Stomach (tissue), 9 donors: ENCODE measurements around the gene MYO9B. TPM values are rescaled to one million over a fixed set of nuclear protein-coding genes. Genes with fewer than 3 reads are reported as not detected.

ENCODE experiments used
- DNase-seq, 2 donors: peaks; one replicate each; pipeline versions ENCODE4 v3.0.0 to v3.0.0-alpha.2; 2013 to 2019
- H3K27ac ChIP-seq, 5 donors: fragments of 200-600 bp in 4 of 5; sonication (generic) in 4 of 5; one replicate each; pipeline ENCODE4 v1.5.1; 2013 to 2019; ENCODE audit warnings: mild to moderate bottlenecking in 1 of 5, moderate library complexity in 1 of 5
- H3K27me3 ChIP-seq, 3 donors: fragments of 200-600 bp; sonication (generic); one replicate each; pipeline ENCODE4 v1.5.1; 2017 to 2019; ENCODE audit warnings: mixed run types in 1 of 3
- H3K36me3 ChIP-seq, 4 donors: fragments of 200-600 bp; sonication (generic); 1 replicate in 3 of 4; 2 replicates in 1 of 4; pipeline ENCODE4 v1.5.1; 2016 to 2019
- H3K4me1 ChIP-seq, 4 donors: fragments of 200-600 bp; sonication (generic); one replicate each; pipeline ENCODE4 v1.5.1; 2016 to 2019
- H3K4me3 ChIP-seq, 4 donors: fragments of 200-600 bp; sonication (generic) in 3 of 4; one replicate each; pipeline ENCODE4 v1.5.1; 2016 to 2019; ENCODE audit warnings: mild to moderate bottlenecking in 1 of 4
- H3K9me3 ChIP-seq, 4 donors: fragments of 200-600 bp; sonication (generic); one replicate each; pipeline ENCODE4 v1.5.1; 2016 to 2019
- EP300 ChIP-seq: sonication (generic); formaldehyde crosslinking; IDR thresholded peaks from one replicate; pipeline ENCODE4 v1.6.1; 2017; ENCODE audit warnings: antibody characterized with exemption
- POLR2A ChIP-seq, 4 donors: fragments of 450-650 bp; IDR thresholded peaks; one replicate each; pipeline ENCODE4 v1.6.1; 2016; ENCODE audit warnings: antibody characterized with exemption in 4 of 4, control low read depth in 2 of 4, mild to moderate bottlenecking in 1 of 4, moderate library complexity in 1 of 4
- POLR2AphosphoS5 ChIP-seq, 3 donors: sonication (generic); formaldehyde crosslinking; IDR thresholded peaks; one replicate each; pipeline ENCODE4 v1.6.1; 2016; ENCODE audit warnings: antibody characterized with exemption in 3 of 3
- WGBS, 5 donors: extraction: QIAGEN DNeasy Blood & Tissue Kit in 3 of 5; methylation state at CpG; one replicate each; pipeline versions ENCODE4 v1.1.5 to v1.1.7; 2013 to 2018; 5-methylcytosine and 5-hydroxymethylcytosine counted together
- intact Hi-C: fragments of 100-400 bp; cut with DNase I; formaldehyde crosslinking; loops from one replicate; pipeline ENCODE4 v1.15.1; 2023; ENCODE audit warnings: low total_unique reads
- polyA plus RNA-seq, 3 donors: library from polyadenylated mRNA; stranded (reverse); fragments of 200-250 nt; gene quantifications; one replicate each; pipeline ENCODE4 v1.2.3, GENCODE V29; 2013
- total RNA-seq, 5 donors: library from RNA; depleted of rRNA; stranded (reverse); fragments of >200 nt; gene quantifications; one replicate each; pipeline versions ENCODE4 v1.1.0 to v1.2.3, GENCODE V29; 2014 to 2016
- TF ChIP-seq, protein P1 (sequence below), 7 experiments: fragments of 450-650 bp in 4 of 7; fragments of 200-600 bp in 3 of 7; sonication (generic) in 3 of 7; IDR thresholded peaks; one replicate each; pipeline ENCODE4 v1.5.1; 2016 to 2019; ENCODE audit warnings: antibody characterized with exemption in 7 of 7, control low read depth in 2 of 7, mild to moderate bottlenecking in 1 of 7
- donor health status: healthy with polysubstance abuse.
- donor health status: Bipolar disorder and iron deficiency.
- donor health status: healthy.

The MYO9B gene
- total and polyA plus RNA-seq, 8 donors: 30.2 to 265 (median 62.5) TPM

DNA sequence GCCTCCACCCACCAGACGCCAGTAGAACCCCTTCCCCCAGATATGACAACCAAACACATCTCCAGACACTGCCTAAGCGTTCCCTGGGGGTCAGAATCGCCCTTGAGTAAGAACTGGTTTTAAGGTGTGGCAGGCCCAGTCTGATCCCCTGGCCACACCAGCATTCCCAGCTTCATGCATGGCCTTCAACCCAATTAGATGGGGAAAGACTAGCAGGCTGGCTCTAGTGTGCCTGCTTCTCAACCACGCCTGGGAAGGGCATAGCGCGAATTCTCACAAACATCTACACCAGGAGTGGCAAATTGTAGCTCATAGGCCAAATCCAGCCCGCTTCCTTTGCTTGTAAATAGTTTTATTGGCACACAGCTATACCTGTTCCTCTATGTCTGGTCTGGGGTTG, 13.9 kb upstream of the MYO9B start:
- Histone ChIP-seq H3K9me3 (peaks cover 0 to 18% (median 9%) of the 10 kb centered on the region in 4 donors), H3K4me3 (no peak overlapping the region), H3K27ac (no peak overlapping the region), H3K27me3 (no peaks in the 10 kb centered on the region), H3K36me3 (peaks cover 19 to 63% (median 53%) of the 10 kb centered on the region in 4 donors), H3K4me1 (no peaks in the 10 kb centered on the region)
- WGBS, 5 donors: 89 to 97% (median 95%) methylated on average over 7 of the region's 7 CpGs
- TF ChIP-seq POLR2A (IDR thresholded peaks at IDR 0.05) (no peak), EP300 (no peak), POLR2AphosphoS5 (IDR thresholded peaks at IDR 0.05) (no peak)
- TF ChIP-seq, protein P1, sequence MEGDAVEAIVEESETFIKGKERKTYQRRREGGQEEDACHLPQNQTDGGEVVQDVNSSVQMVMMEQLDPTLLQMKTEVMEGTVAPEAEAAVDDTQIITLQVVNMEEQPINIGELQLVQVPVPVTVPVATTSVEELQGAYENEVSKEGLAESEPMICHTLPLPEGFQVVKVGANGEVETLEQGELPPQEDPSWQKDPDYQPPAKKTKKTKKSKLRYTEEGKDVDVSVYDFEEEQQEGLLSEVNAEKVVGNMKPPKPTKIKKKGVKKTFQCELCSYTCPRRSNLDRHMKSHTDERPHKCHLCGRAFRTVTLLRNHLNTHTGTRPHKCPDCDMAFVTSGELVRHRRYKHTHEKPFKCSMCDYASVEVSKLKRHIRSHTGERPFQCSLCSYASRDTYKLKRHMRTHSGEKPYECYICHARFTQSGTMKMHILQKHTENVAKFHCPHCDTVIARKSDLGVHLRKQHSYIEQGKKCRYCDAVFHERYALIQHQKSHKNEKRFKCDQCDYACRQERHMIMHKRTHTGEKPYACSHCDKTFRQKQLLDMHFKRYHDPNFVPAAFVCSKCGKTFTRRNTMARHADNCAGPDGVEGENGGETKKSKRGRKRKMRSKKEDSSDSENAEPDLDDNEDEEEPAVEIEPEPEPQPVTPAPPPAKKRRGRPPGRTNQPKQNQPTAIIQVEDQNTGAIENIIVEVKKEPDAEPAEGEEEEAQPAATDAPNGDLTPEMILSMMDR (IDR thresholded peaks at IDR 0.05): no peak
- intact Hi-C loops: loop anchor here (10.0 kb wide), 1 partner anchor 93 kb away; no protein-coding TSS in a partner anchor
- no peak for DNase-seq

DNA sequence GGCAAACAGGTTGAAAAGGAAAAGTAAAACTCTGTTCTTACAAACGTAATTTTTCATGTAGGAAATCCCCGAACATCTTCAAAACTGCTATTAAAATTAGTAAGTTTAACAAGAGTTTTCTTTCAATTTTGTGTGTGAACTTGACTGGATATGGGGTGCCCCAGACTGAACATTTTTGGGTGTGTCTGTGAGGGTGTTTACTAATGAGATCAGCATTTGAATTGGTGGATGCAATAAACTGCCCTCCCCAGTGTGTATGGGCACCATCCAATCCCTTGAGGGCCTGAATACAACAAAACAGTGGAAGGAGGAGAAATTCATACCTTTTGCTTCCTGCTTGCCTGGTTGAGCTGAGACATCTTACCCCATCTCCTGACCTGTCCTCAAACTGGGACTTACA, 12.1 kb upstream of the MYO9B start:
- 74 to 93% (median 88%) methylated on average over 2 of the region's 2 CpGs for WGBS, 5 donors
- Histone ChIP-seq H3K4me1 (peaks cover 0 to 6% (median 3%) of the 10 kb centered on the region in 4 donors), H3K36me3 (peaks cover 10 to 51% (median 42%) of the 10 kb centered on the region in 4 donors), H3K27me3 (no peaks in the 10 kb centered on the region), H3K4me3 (no peak overlapping the region), H3K9me3 (peaks cover 0 to 10% (median 5%) of the 10 kb centered on the region in 4 donors), H3K27ac (no peak overlapping the region)
- intact Hi-C loops: loop anchor here (10.0 kb wide), 1 partner anchor 91 kb away; no protein-coding TSS in a partner anchor
- no peak for DNase-seq
- TF ChIP-seq EP300: no peak
- TF ChIP-seq POLR2A (IDR thresholded peaks at IDR 0.05): no peak
- TF ChIP-seq, protein P1 (IDR thresholded peaks at IDR 0.05): no peak

DNA sequence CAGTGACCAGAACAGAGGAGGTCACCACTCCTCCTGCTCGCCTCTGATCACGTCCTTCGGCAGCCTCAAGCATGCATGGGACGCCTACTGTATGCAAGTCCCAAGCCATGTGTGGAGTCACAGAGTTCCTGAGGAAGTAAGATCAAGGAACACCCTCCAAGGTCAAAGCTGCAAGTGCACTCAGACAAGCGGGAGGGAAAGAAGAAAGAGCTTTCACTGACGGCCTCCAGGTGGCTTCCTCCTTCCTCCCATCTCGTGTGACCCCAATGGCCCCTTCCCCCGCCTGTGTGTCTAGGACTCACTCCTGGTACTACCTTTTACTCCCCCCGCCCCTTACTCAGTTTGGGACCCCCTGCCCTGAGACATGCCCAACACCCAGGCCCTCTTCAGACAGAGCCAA, 6.4 kb upstream of the MYO9B start:
- TF ChIP-seq EP300: no peak
- no peak for TF ChIP-seq POLR2AphosphoS5 (IDR thresholded peaks at IDR 0.05)
- TF ChIP-seq, protein P1 (IDR thresholded peaks at IDR 0.05): no peak
- no peak for TF ChIP-seq POLR2A (IDR thresholded peaks at IDR 0.05)
- intact Hi-C loops: loop anchor here (10.0 kb wide), 1 partner anchor 86 kb away; no protein-coding TSS in a partner anchor

DNA sequence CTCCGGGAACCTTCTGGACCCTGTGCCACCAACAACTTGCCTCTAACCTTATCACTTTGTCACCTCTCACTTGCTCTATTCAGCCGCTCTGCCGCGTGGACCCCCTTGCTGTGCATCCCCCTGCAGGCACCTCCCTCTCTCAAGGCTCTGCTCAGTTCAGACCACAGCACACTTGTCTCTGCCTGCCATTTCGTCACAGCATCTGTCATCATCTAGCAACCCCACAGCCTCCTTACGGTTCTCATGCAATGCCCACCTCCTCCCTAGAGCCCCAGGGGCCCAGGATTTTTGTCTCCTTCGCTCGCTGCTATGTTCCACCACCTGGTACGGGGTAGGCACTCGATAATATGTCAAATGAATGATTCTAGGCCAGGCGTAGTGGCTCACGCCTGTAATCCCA, 5.2 kb upstream of the MYO9B start:
- no peak for DNase-seq
- H3K9me3 ChIP-seq: no peaks in the 10 kb centered on the region
- H3K27me3 ChIP-seq: no peaks in the 10 kb centered on the region
- H3K27ac ChIP-seq: no peak overlapping the region
- H3K4me3 ChIP-seq: no peak overlapping the region
- WGBS, 5 donors: 89 to 95% (median 90%) methylated on average over 12 of the region's 12 CpGs
- H3K36me3 ChIP-seq: peaks cover 4 to 57% (median 34%) of the 10 kb centered on the region in 4 donors
- intact Hi-C loops: loop anchor here (5.0 to 10.0 kb wide), 2 partner anchors 54 to 207 kb away; no protein-coding TSS in a partner anchor
- no peak for TF ChIP-seq POLR2A (IDR thresholded peaks at IDR 0.05)
- TF ChIP-seq, protein P1 (IDR thresholded peaks at IDR 0.05): no peak
- no peak for TF ChIP-seq POLR2AphosphoS5 (IDR thresholded peaks at IDR 0.05)
- no peak for TF ChIP-seq EP300
- peaks cover 8 to 24% (median 16%) of the 10 kb centered on the region in 4 donors for H3K4me1 ChIP-seq

More for the DNA sequence above, 6.4 kb upstream of the MYO9B start:
- H3K9me3 ChIP-seq: no peaks in the 10 kb centered on the region
- H3K27ac ChIP-seq: no peak overlapping the region
- DNase-seq: no peak
- no peak overlapping the region for H3K4me3 ChIP-seq
- peaks cover 4 to 57% (median 34%) of the 10 kb centered on the region in 4 donors for H3K36me3 ChIP-seq
- H3K4me1 ChIP-seq: peaks cover 4 to 17% (median 10%) of the 10 kb centered on the region in 4 donors
- no peaks in the 10 kb centered on the region for H3K27me3 ChIP-seq
- WGBS, 5 donors: 75 to 88% (median 81%) methylated on average over 9 of the region's 9 CpGs
